GM19023 (cell line): Measurements from ENCODE around the gene IFNAR1.

ENCODE experiments used
- ATAC-seq: cut with Tn5 transposase; IDR thresholded peaks from one replicate; pipeline ENCODE4 v1.9.1; 2021; ENCODE audit warnings: mild to moderate bottlenecking, moderate library complexity; ENCODE audit not compliant: unreplicated experiment

Gene IFNAR1

GRCh38 chr21:33324291-33325221 is at the start of gene IFNAR1:
IFNAR1 (plus strand) TSS chr21:33324970; CDS start chr21:33325056, 86 bp downstream.
- ATAC-seq: peak; percentile 87

GRCh38 chr21:33278721-33279120 is 46.0 kb upstream of the IFNAR1 start:
- no peak for ATAC-seq

- ATAC-seq: no peak
Observed at GRCh38 chr21:33279330-33279820, 45.4 kb upstream of the IFNAR1 start.

- no peak for ATAC-seq
Observed at GRCh38 chr21:33281096-33281652, 43.6 kb upstream of the IFNAR1 start.

- no peak for ATAC-seq
Observed at GRCh38 chr21:33283203-33283602, 41.6 kb upstream of the IFNAR1 start.

- ATAC-seq: no peak
Observed at GRCh38 chr21:33286076-33286475, 38.7 kb upstream of the IFNAR1 start.

GRCh38 chr21:33286600-33287456 is 37.9 kb upstream of the IFNAR1 start:
- ATAC-seq: no peak

GRCh38 chr21:33289199-33289819 is 35.5 kb upstream of the IFNAR1 start:
- no peak for ATAC-seq

GRCh38 chr21:33290441-33290840 is 34.3 kb upstream of the IFNAR1 start:
- ATAC-seq: no peak

GRCh38 chr21:33291686-33292085 is 33.1 kb upstream of the IFNAR1 start:
- ATAC-seq: no peak

- ATAC-seq: no peak
Observed at GRCh38 chr21:33292724-33293123, 32.0 kb upstream of the IFNAR1 start.

GRCh38 chr21:33293136-33293535 is 31.6 kb upstream of the IFNAR1 start:
- ATAC-seq: no peak

- no peak for ATAC-seq
Observed at GRCh38 chr21:33293811-33294216, 31.0 kb upstream of the IFNAR1 start.

GRCh38 chr21:33296156-33296555 is 28.6 kb upstream of the IFNAR1 start:
- no peak for ATAC-seq

GRCh38 chr21:33299181-33299752 is 25.5 kb upstream of the IFNAR1 start:
- ATAC-seq: peak; percentile 56

- no peak for ATAC-seq
Observed at GRCh38 chr21:33300701-33301631, 23.8 kb upstream of the IFNAR1 start.

GRCh38 chr21:33301632-33302002 is 23.2 kb upstream of the IFNAR1 start:
- ATAC-seq: no peak

GRCh38 chr21:33302055-33302454 is 22.7 kb upstream of the IFNAR1 start:
- no peak for ATAC-seq

- ATAC-seq: no peak
Observed at GRCh38 chr21:33302796-33303195, 22.0 kb upstream of the IFNAR1 start.
